GM19035 (cell line): Measurements from ENCODE around the gene BMP6.
"Not testable (repeated sequence)": the region's sequence is repeated elsewhere in the genome, so short reads cannot be mapped to it uniquely, and the experiment has no call there.

Source experiments
- ATAC-seq: cut with Tn5 transposase; IDR thresholded peaks from one replicate; pipeline ENCODE4 v1.9.1; 2021; ENCODE audit not compliant: unreplicated experiment

BMP6 gene

GRCh38 chr6:7786214-7786661 lies 60.3 kb downstream of the BMP6 start:
- ATAC-seq: no peak

GRCh38 chr6:7787137-7787608 lies 61.3 kb downstream of the BMP6 start:
- ATAC-seq: no peak

DNA sequence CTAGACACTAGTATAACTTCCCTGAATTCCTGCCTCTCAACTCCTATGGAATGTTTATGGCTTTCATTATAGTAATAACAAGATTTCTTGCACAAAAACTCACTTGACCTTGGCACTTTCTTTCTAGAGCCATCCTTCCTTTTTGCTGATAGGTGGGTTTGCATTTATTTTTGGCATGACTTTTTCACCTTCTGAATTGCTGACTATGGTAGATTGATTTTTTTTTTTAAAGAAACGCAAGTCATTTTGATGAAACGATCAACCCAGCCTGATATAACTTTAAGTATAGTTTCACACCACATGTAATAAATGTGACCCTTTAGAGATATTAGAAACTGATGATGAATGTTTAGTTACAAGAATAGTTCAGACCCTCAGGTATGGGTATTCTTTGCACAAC lies 61.8 kb downstream of the BMP6 start:
- no peak for ATAC-seq

- ATAC-seq: no peak
Observed at GRCh38 chr6:7794509-7794908, 68.6 kb downstream of the BMP6 start.

- ATAC-seq: no peak
Observed at GRCh38 chr6:7797386-7797785, 71.5 kb downstream of the BMP6 start.

GRCh38 chr6:7798751-7799150 lies 72.9 kb downstream of the BMP6 start:
- no peak for ATAC-seq

GRCh38 chr6:7802662-7803061 lies 76.8 kb downstream of the BMP6 start:
- ATAC-seq: no peak

DNA sequence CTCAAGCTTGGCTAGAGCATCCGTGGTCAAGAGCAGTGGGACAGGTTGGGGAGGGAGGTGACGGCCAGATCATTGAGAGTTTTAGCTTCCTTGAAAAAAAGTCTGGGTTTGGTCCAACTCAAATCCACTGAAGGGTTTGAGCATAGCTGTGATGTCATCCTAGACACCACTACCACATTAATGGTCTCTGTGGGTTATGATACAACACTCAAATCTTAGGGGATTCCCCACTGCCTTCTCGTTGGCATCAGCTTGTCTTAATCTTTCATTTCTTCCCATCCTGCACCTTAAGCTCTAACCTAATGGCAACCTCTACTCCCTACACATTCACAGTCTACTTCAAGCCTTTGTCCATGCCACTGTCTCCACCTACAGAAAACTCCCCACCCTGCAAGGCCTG lies 77.3 kb downstream of the BMP6 start:
- no peak for ATAC-seq

- ATAC-seq: no peak
Observed at GRCh38 chr6:7805078-7805849, 79.4 kb downstream of the BMP6 start.

DNA sequence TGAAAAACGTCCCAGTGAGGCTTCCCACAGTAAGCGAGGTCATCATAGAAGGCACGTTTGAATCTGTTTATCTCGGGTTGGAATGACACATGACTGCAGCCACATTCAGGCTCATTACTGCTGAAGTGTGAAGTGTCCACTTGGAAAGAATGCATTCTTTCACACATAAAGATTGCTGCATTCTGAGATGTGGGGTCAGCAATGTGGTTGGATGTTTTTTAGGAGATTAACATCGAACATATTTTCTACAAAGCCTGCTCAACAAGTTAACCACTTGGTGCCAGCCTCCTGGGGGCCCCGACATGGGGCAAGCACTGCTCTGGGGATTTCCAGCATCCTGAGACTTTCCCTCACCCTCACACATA lies 79.9 kb downstream of the BMP6 start:
- no peak for ATAC-seq

GRCh38 chr6:7806711-7807110 lies 80.8 kb downstream of the BMP6 start:
- ATAC-seq: no peak

- no peak for ATAC-seq
Observed at GRCh38 chr6:7809346-7809745, 83.4 kb downstream of the BMP6 start.

DNA sequence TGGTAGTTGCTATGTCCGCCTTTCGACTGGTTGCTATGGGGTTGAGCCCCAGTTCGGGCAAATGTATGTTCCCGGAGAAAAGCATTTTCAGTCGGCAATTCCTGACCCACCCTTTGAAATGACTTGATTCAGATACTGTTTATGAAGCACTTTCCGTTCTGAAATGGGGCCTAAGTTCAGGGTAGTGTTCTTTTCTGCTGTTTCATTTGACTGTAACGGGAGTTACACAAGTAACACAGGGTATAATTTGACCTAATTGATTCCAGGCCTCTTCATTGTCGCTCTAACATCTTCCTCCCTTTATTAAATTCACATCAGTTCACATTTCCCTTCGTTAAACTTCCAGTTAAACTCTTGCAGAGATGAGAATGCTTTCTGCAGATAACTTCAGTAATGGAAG lies 85.5 kb downstream of the BMP6 start:
- ATAC-seq: no peak

GRCh38 chr6:7812623-7813022 lies 86.7 kb downstream of the BMP6 start:
- ATAC-seq: no peak

GRCh38 chr6:7813193-7813592 lies 87.3 kb downstream of the BMP6 start:
- no peak for ATAC-seq

DNA sequence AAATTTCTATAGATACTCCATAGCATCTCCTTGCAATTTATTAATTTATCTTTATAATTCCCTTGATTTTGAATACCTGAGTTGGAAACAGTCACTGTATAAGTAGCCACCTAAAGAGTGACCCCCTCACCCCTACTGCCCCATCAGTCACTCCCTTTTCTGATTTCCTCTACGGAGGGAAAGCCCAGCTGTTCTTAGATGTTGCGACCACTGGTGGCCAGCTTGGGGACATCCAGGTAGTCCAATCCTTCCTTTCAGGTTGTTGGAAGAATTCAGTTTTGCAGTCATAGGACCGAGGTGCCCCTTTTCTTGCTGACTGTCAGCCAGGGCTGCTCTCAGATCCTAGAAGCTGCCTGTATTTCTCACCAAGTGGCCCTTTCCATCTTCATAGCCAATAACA lies 87.8 kb downstream of the BMP6 start:
- ATAC-seq: no peak

- no peak for ATAC-seq
Observed at GRCh38 chr6:7815716-7816115, 89.8 kb downstream of the BMP6 start.

DNA sequence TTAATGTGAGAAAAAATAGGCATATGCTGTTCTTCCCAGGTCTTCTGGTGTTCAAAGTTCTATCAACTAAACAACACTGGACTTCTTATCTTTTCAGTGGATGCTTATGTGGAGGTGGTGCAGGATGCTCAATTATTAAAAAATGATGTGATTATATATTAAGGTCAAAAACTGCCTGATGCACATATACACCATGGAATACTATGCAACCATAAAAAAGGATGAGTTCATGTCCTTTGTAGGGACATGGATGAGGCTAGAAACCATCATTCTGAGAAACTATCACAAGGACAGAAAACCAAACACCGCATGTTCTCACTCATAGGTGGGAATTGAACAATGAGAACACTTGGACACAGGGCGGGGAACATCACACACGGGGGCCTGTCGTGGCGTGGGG lies 91.3 kb downstream of the BMP6 start:
- not testable (repeated sequence) for ATAC-seq

- no peak for ATAC-seq
Observed at GRCh38 chr6:7818257-7819214, 92.6 kb downstream of the BMP6 start.

DNA sequence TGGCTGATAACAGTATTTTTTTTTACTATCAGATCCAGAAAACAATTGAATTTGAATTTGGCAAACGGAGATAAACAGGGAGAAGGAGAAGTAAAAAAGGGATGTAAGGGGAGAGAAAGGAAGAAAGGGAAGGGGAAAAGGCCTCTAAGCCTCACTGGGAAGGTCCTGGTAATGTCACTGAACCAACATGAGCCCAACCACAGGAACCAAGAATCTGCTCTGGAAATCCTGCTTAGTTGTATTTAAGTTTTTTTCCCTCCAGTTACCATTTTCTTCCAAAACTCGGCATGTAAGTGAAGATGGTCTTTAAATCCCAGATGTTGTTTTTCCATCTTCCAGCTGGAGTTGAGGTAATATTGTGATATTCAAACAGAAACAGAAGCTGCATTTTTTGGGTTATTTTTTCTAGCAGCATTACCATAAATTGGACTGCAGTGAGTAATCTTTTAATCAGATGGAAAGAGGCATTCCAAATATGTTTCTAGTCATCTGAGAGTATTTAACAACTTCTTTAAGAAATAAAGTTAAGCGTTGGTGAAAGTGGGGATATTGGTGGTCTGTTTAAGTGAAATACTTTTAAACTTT lies 93.6 kb downstream of the BMP6 start:
- ATAC-seq: no peak

DNA sequence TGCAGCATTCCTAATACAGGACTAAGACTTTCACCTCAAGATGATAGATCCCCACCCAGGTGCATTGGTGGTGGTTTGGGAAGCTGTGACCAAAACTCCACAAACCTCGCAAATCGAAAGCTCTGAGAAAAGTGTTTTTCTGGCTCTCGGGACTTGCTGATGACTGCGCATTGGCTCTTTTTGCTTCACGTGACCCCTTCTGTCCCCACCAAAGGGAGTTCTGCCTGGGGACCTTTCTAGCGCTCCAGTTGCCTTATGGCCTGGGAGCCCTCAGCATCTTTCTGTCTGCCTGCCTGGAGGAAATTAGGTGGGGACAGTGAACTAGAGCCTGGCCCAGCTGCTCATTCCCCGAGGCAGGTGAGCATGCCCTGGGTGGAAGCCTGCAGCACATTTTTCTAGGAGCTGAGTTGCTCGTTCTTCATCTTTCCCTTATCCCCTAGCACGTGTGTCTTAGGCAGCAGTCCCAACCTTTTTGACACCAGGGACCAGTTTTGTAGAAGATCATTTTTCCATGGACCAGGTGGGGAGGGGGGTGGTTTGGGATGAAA lies 94.5 kb downstream of the BMP6 start:
- no peak for ATAC-seq
